ENCODE data around the gene KLK14. TPM values are rescaled to one million over a fixed set of nuclear protein-coding genes. Genes with fewer than 3 reads are reported as not detected.

Gene KLK14
- total RNA-seq, 2 donors from 2014 or later = not detected

GRCh38 chr19:51063664-51064063, 19.0 kb downstream of the KLK14 start:
- H3K27me3 ChIP-seq = no peaks in the 10 kb centered on the region
- H3K4me1 ChIP-seq = peaks cover 20% of the 10 kb centered on the region
- peak overlapping the region in 2 of 4 donors; percentile 26 to 41 for H3K27ac ChIP-seq
- no peaks in the 10 kb centered on the region for H3K36me3 ChIP-seq (replicated peaks in 1 of 2; ENCODE audit: insufficient read depth in 1 of 2, low read depth in 2 of 2)
- WGBS, 2 donors = 44 to 48% methylated on average over 6 to 7 of the region's 7 CpGs
- TF ChIP-seq CTCF (IDR thresholded peaks at IDR 0.05) = no peak
- peak in 1 of 3 donors; percentile 18 for TF ChIP-seq POLR2A (IDR thresholded peaks at IDR 0.05)
- no peaks in the 10 kb centered on the region for H3K9me3 ChIP-seq
- ATAC-seq (peak; percentile 53), DNase-seq (peak in 3 of 4 donors; percentile 44 to 71 (median 54))
- intact Hi-C loops (cut with DNase I) = no loop called here
- no peak overlapping the region for H3K4me3 ChIP-seq

GRCh38 chr19:51060973-51061372, 21.7 kb downstream of the KLK14 start:
- no peak for TF ChIP-seq CTCF (IDR thresholded peaks at IDR 0.05)
- no peak for TF ChIP-seq POLR2A (IDR thresholded peaks at IDR 0.05)
- no peaks in the 10 kb centered on the region for H3K36me3 ChIP-seq (replicated peaks in 1 of 2; ENCODE audit: insufficient read depth in 1 of 2, low read depth in 2 of 2)
- H3K27ac ChIP-seq = no peak overlapping the region
- ATAC-seq = no peak
- 0 to 86% methylated on average over 1 of the region's 1 CpG for WGBS, 2 donors
- H3K9me3 ChIP-seq = no peaks in the 10 kb centered on the region
- intact Hi-C loops (cut with DNase I) = no loop called here
- DNase-seq = no peak
- peaks cover 20% of the 10 kb centered on the region for H3K4me1 ChIP-seq
- H3K27me3 ChIP-seq = no peaks in the 10 kb centered on the region
- no peak overlapping the region for H3K4me3 ChIP-seq

- WGBS, 2 donors = 66 to 91% methylated on average over 4 of the region's 4 CpGs
- Histone ChIP-seq H3K27me3 (no peaks in the 10 kb centered on the region), H3K4me3 (no peak overlapping the region), H3K36me3 (replicated peaks in 1 of 2; ENCODE audit: insufficient read depth in 1 of 2, low read depth in 2 of 2) (no peaks in the 10 kb centered on the region), H3K9me3 (no peaks in the 10 kb centered on the region), H3K27ac (no peak overlapping the region), H3K4me1 (peaks cover 17% of the 10 kb centered on the region)
- DNase-seq (no peak), ATAC-seq (no peak)
- TF ChIP-seq CTCF (IDR thresholded peaks at IDR 0.05) = no peak
- intact Hi-C loops (cut with DNase I) = no loop called here
These were observed 22.4 kb downstream of the KLK14 start for GRCh38 chr19:51060336-51060735.

GRCh38 chr19:51059715-51060114, 23.0 kb downstream of the KLK14 start:
- ATAC-seq (no peak), DNase-seq (no peak)
- Histone ChIP-seq H3K4me1 (peaks cover 12% of the 10 kb centered on the region), H3K27ac (no peak overlapping the region), H3K9me3 (no peaks in the 10 kb centered on the region), H3K36me3 (replicated peaks in 1 of 2; ENCODE audit: insufficient read depth in 1 of 2, low read depth in 2 of 2) (no peaks in the 10 kb centered on the region), H3K27me3 (no peaks in the 10 kb centered on the region), H3K4me3 (no peak overlapping the region)
- no peak for TF ChIP-seq POLR2A (IDR thresholded peaks at IDR 0.05)
- no peak for TF ChIP-seq CTCF (IDR thresholded peaks at IDR 0.05)
- intact Hi-C loops (cut with DNase I) = no loop called here
- 81 to 84% methylated on average over 7 of the region's 7 CpGs for WGBS, 2 donors

GRCh38 chr19:51055866-51056265, 26.8 kb downstream of the KLK14 start:
- H3K9me3 ChIP-seq = no peaks in the 10 kb centered on the region
- TF ChIP-seq POLR2A (IDR thresholded peaks at IDR 0.05) = no peak
- no peak for TF ChIP-seq CTCF (IDR thresholded peaks at IDR 0.05)
- no peak for DNase-seq
- no peak for ATAC-seq
- no peak overlapping the region for H3K27ac ChIP-seq
- intact Hi-C loops (cut with DNase I) = no loop called here
- H3K4me3 ChIP-seq = no peak overlapping the region
- no peaks in the 10 kb centered on the region for H3K27me3 ChIP-seq
- H3K36me3 ChIP-seq (replicated peaks in 1 of 2; ENCODE audit: insufficient read depth in 1 of 2, low read depth in 2 of 2) = no peaks in the 10 kb centered on the region
- H3K4me1 ChIP-seq = no peaks in the 10 kb centered on the region
